Muscle layer of colon (tissue), 2 donors: ENCODE results near the gene NSRP1.
"Not testable (repeated sequence)": the region's sequence is repeated elsewhere in the genome, so short reads cannot be mapped to it uniquely, and the experiment has no call there.

Experiments
- H3K27ac ChIP-seq: one replicate; pipeline ENCODE4 v1.7.0; 2013; ENCODE audit warnings: low read depth, mild to moderate bottlenecking, low read length, moderate library complexity
- H3K27me3 ChIP-seq, 2 donors: one replicate each; pipeline ENCODE4 v1.7.0; 2013; ENCODE audit warnings: low read length in 2 of 2, mild to moderate bottlenecking in 2 of 2; ENCODE audit not compliant: insufficient read depth in 2 of 2, control insufficient read depth in 1 of 2
- H3K36me3 ChIP-seq: one replicate; pipeline ENCODE4 v1.7.0; 2013; ENCODE audit warnings: mild to moderate bottlenecking, low read length; ENCODE audit not compliant: insufficient read depth
- H3K4me1 ChIP-seq: one replicate; pipeline ENCODE4 v1.7.0; 2013; ENCODE audit warnings: mild to moderate bottlenecking, low read length; ENCODE audit not compliant: insufficient read depth
- H3K4me3 ChIP-seq, 2 donors: one replicate each; pipeline ENCODE4 v1.7.0; 2013; ENCODE audit warnings: low read length in 2 of 2, low read depth in 1 of 2, mild to moderate bottlenecking in 1 of 2, moderate library complexity in 1 of 2
- H3K9ac ChIP-seq: one replicate; pipeline ENCODE4 v1.7.0; 2013; ENCODE audit warnings: low read length
- H3K9me3 ChIP-seq: one replicate; pipeline ENCODE4 v1.7.0; 2013; ENCODE audit warnings: mild to moderate bottlenecking, low read length
- donor health status: abdominal sarcoma.
- donor health status: Adenocarcinoma of cecum.

NSRP1 gene

GRCh38 chr17:30093463-30094147, 23.0 kb upstream of the NSRP1 start:
- no peaks in the 10 kb centered on the region for H3K4me1 ChIP-seq
- no peak overlapping the region for H3K27ac ChIP-seq
- H3K9ac ChIP-seq = no peak overlapping the region
- H3K9me3 ChIP-seq = no peaks in the 10 kb centered on the region
- no peaks in the 10 kb centered on the region for H3K36me3 ChIP-seq
- no peak overlapping the region for H3K4me3 ChIP-seq
- H3K27me3 ChIP-seq = peaks cover 0 to 4% of the 10 kb centered on the region in 2 donors

- Histone ChIP-seq H3K9ac (no peak overlapping the region), H3K27ac (no peak overlapping the region), H3K4me1 (no peaks in the 10 kb centered on the region), H3K4me3 (no peak overlapping the region), H3K27me3 (no peaks in the 10 kb centered on the region), H3K9me3 (no peaks in the 10 kb centered on the region), H3K36me3 (no peaks in the 10 kb centered on the region)
Measured at GRCh38 chr17:30095507-30096244, 20.9 kb upstream of the NSRP1 start.

- no peaks in the 10 kb centered on the region for H3K36me3 ChIP-seq
- no peaks in the 10 kb centered on the region for H3K27me3 ChIP-seq
- H3K4me3 ChIP-seq = no peak overlapping the region
- H3K4me1 ChIP-seq = peaks cover 4% of the 10 kb centered on the region
- no peaks in the 10 kb centered on the region for H3K9me3 ChIP-seq
- no peak overlapping the region for H3K9ac ChIP-seq
- no peak overlapping the region for H3K27ac ChIP-seq
Measured at GRCh38 chr17:30101686-30102390, 14.8 kb upstream of the NSRP1 start.

GRCh38 chr17:30103921-30104320, 12.7 kb upstream of the NSRP1 start:
- no peaks in the 10 kb centered on the region for H3K36me3 ChIP-seq
- no peaks in the 10 kb centered on the region for H3K9me3 ChIP-seq
- H3K27me3 ChIP-seq = no peaks in the 10 kb centered on the region
- peaks cover 4% of the 10 kb centered on the region for H3K4me1 ChIP-seq
- H3K27ac ChIP-seq = no peak overlapping the region
- H3K9ac ChIP-seq = no peak overlapping the region
- no peak overlapping the region for H3K4me3 ChIP-seq

GRCh38 chr17:30104575-30105339, 11.9 kb upstream of the NSRP1 start:
- Histone ChIP-seq H3K36me3 (no peaks in the 10 kb centered on the region), H3K9ac (peak overlapping the region; percentile 33), H3K9me3 (no peaks in the 10 kb centered on the region), H3K4me3 (peak overlapping the region; percentile 36 to 64), H3K4me1 (peaks cover 4% of the 10 kb centered on the region), H3K27ac (no peak overlapping the region), H3K27me3 (no peaks in the 10 kb centered on the region)

GRCh38 chr17:30112794-30113193, 3.8 kb upstream of the NSRP1 start:
- Histone ChIP-seq H3K4me1 (peaks cover 2% of the 10 kb centered on the region), H3K9me3 (no peaks in the 10 kb centered on the region), H3K4me3 (no peak overlapping the region), H3K9ac (no peak overlapping the region), H3K27me3 (no peaks in the 10 kb centered on the region), H3K27ac (no peak overlapping the region), H3K36me3 (no peaks in the 10 kb centered on the region)

GRCh38 chr17:30113213-30113612, 3.4 kb upstream of the NSRP1 start:
- Histone ChIP-seq H3K27ac (no peak overlapping the region), H3K4me1 (peaks cover 6% of the 10 kb centered on the region), H3K9me3 (no peaks in the 10 kb centered on the region), H3K36me3 (no peaks in the 10 kb centered on the region), H3K4me3 (no peak overlapping the region), H3K27me3 (no peaks in the 10 kb centered on the region), H3K9ac (no peak overlapping the region)

- Histone ChIP-seq H3K27me3 (no peaks in the 10 kb centered on the region), H3K36me3 (peaks cover 6% of the 10 kb centered on the region), H3K9ac (peak overlapping the region; percentile 63)
Measured at GRCh38 chr17:30116345-30116660, 313 bp upstream of the NSRP1 start.

GRCh38 chr17:30117675-30118081, 1.1 kb downstream of the NSRP1 start:
- Histone ChIP-seq H3K36me3 (peaks cover 6% of the 10 kb centered on the region), H3K9ac (peak overlapping the region; percentile 63), H3K27me3 (no peaks in the 10 kb centered on the region), H3K4me3 (peak overlapping the region; percentile 55 to 81), H3K4me1 (peaks cover 15% of the 10 kb centered on the region), H3K27ac (peak overlapping the region; percentile 89), H3K9me3 (no peaks in the 10 kb centered on the region)

More at GRCh38 chr17:30116345-30116660, 313 bp upstream of the NSRP1 start:
- H3K4me3 ChIP-seq = peak overlapping the region; percentile 55 to 81
- H3K27ac ChIP-seq = peak overlapping the region; percentile 89
- peaks cover 15% of the 10 kb centered on the region for H3K4me1 ChIP-seq
- H3K9me3 ChIP-seq = no peaks in the 10 kb centered on the region

GRCh38 chr17:30118635-30119034, 2.0 kb downstream of the NSRP1 start:
- not testable (repeated sequence) for H3K36me3 ChIP-seq, H3K9ac ChIP-seq, H3K27ac ChIP-seq, H3K9me3 ChIP-seq, H3K4me3 ChIP-seq, H3K27me3 ChIP-seq
- peaks cover 15% of the 10 kb centered on the region for H3K4me1 ChIP-seq

- H3K4me1 ChIP-seq = peaks cover 6% of the 10 kb centered on the region
- H3K27me3 ChIP-seq = no peaks in the 10 kb centered on the region
- H3K9me3 ChIP-seq = no peaks in the 10 kb centered on the region
- no peak overlapping the region for H3K27ac ChIP-seq
- H3K9ac ChIP-seq = no peak overlapping the region
- no peak overlapping the region for H3K4me3 ChIP-seq
- peaks cover 6% of the 10 kb centered on the region for H3K36me3 ChIP-seq
Measured at GRCh38 chr17:30124273-30124796, 7.7 kb downstream of the NSRP1 start.
